NK-92 treated with Interleukin-12 subunit alpha and Interleukin-12 subunit beta, amount 100 ng/mL, for 24 hours (cell line): ENCODE data around the gene TNS1.
"Not testable (repeated sequence)": the region's sequence is repeated elsewhere in the genome, so short reads cannot be mapped to it uniquely, and the experiment has no call there.

Experiments
- DNase-seq: peaks from one replicate; lab custom pipeline; 2025; lab: John Stamatoyannopoulos, UW

TNS1 gene

GRCh38 chr2:218029366-218030360 is 26.9 kb upstream of the TNS1 start:
- DNase-seq, result no peak

GRCh38 chr2:218028562-218029348 is 26.0 kb upstream of the TNS1 start:
- DNase-seq, result no peak

GRCh38 chr2:218028189-218028495 is 25.3 kb upstream of the TNS1 start:
- no peak for DNase-seq

GRCh38 chr2:218027426-218028188 is 24.8 kb upstream of the TNS1 start:
- no peak for DNase-seq

- DNase-seq, result no peak
Measured at GRCh38 chr2:218026676-218027425, 24.1 kb upstream of the TNS1 start.

- no peak for DNase-seq
Measured at GRCh38 chr2:218026244-218026643, 23.4 kb upstream of the TNS1 start.

GRCh38 chr2:218024871-218025270 is 22.1 kb upstream of the TNS1 start:
- DNase-seq, result no peak

- DNase-seq, result no peak
Measured at GRCh38 chr2:218024336-218024735, 21.5 kb upstream of the TNS1 start.

GRCh38 chr2:218023636-218024035 is 20.8 kb upstream of the TNS1 start:
- no peak for DNase-seq

GRCh38 chr2:218022851-218023530 is 20.2 kb upstream of the TNS1 start:
- no peak for DNase-seq

- DNase-seq, result no peak
Measured at GRCh38 chr2:218022131-218022850, 19.5 kb upstream of the TNS1 start.

- no peak for DNase-seq
Measured at GRCh38 chr2:218021536-218022071, 18.8 kb upstream of the TNS1 start.

GRCh38 chr2:218020966-218021535 is 18.3 kb upstream of the TNS1 start:
- no peak for DNase-seq

- no peak for DNase-seq
Measured at GRCh38 chr2:218020281-218020680, 17.5 kb upstream of the TNS1 start.

GRCh38 chr2:218019411-218020060 is 16.7 kb upstream of the TNS1 start:
- DNase-seq, result no peak

GRCh38 chr2:218018842-218019125 is 16.0 kb upstream of the TNS1 start:
- DNase-seq, result not testable (repeated sequence)

GRCh38 chr2:218017211-218018053 is 14.6 kb upstream of the TNS1 start:
- no peak for DNase-seq

- no peak for DNase-seq
Measured at GRCh38 chr2:218016810-218017209, 14.0 kb upstream of the TNS1 start.
